22Rv1 (cell line): ENCODE data around the gene TRPV3.

ENCODE experiments used
- H3K27ac ChIP-seq: fragments of 450-650 bp; 2 replicates; pipeline ENCODE4 v1.5.1; 2017
- ZFX ChIP-seq: fragments of 450-650 bp; IDR thresholded peaks from 2 replicates; pipeline ENCODE4 v1.6.1; 2017; ENCODE audit warnings: antibody characterized with exemption, borderline replicate concordance
- TF ChIP-seq, protein P1 (sequence below): fragments of 450-650 bp; IDR thresholded peaks from 2 replicates; pipeline ENCODE4 v1.5.1; 2017; ENCODE audit warnings: mild to moderate bottlenecking

The TRPV3 gene

GRCh38 chr17:3505008-3505407 is 52.6 kb downstream of the TRPV3 start:
- no peak for TF ChIP-seq ZFX
- TF ChIP-seq, protein P1, sequence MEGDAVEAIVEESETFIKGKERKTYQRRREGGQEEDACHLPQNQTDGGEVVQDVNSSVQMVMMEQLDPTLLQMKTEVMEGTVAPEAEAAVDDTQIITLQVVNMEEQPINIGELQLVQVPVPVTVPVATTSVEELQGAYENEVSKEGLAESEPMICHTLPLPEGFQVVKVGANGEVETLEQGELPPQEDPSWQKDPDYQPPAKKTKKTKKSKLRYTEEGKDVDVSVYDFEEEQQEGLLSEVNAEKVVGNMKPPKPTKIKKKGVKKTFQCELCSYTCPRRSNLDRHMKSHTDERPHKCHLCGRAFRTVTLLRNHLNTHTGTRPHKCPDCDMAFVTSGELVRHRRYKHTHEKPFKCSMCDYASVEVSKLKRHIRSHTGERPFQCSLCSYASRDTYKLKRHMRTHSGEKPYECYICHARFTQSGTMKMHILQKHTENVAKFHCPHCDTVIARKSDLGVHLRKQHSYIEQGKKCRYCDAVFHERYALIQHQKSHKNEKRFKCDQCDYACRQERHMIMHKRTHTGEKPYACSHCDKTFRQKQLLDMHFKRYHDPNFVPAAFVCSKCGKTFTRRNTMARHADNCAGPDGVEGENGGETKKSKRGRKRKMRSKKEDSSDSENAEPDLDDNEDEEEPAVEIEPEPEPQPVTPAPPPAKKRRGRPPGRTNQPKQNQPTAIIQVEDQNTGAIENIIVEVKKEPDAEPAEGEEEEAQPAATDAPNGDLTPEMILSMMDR, result no peak
- H3K27ac ChIP-seq, result no peak overlapping the region

DNA sequence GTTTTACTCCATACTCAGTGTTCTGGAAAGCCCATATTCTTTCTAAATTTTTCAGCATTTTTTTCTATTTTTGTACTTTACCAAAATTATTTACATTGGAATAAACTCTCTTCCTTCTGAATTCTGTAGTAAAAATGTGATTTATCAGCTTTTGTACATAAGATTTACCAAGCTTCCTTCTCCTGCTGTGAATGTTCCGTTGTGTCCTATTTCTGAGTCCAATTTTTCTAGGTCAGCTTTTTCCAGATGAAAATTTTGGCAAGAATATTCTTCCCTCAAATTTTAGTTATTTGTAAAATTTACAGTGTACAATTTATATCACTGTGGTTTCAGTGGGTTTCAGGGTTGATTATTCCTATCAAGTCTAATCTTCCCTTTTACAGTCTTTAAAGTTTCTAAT is 54.3 kb downstream of the TRPV3 start:
- H3K27ac ChIP-seq, result no peak overlapping the region
- TF ChIP-seq, protein P1, result no peak
- TF ChIP-seq ZFX, result no peak

DNA sequence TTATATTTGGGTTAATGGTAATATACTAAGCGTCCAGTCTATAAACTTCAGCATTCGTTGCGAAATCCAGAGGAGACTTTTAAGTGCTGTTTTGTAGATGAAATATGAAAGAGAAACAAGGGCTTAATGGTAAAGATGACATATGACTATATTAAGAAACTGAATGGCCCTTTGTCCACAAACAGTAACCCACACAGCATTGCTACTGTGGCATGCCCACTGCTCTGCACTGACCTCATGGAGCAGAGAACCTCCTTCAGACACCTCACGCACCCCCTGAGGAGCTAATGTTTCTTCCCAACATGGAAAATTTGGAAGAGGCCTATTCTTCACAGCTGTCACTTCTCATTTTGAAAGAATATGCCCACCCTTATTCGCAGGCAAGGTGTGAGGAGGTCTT is 55.1 kb downstream of the TRPV3 start:
- TF ChIP-seq ZFX, result no peak
- TF ChIP-seq, protein P1, result no peak

GRCh38 chr17:3501344-3501743 is 56.3 kb downstream of the TRPV3 start:
- H3K27ac ChIP-seq, result no peak overlapping the region
- TF ChIP-seq, protein P1, result no peak
- no peak for TF ChIP-seq ZFX

More for the DNA sequence above, 55.1 kb downstream of the TRPV3 start:
- no peak overlapping the region for H3K27ac ChIP-seq

- no peak overlapping the region for H3K27ac ChIP-seq
- TF ChIP-seq, protein P1, result no peak
- no peak for TF ChIP-seq ZFX
Observed at GRCh38 chr17:3497101-3497500, 60.5 kb downstream of the TRPV3 start.

DNA sequence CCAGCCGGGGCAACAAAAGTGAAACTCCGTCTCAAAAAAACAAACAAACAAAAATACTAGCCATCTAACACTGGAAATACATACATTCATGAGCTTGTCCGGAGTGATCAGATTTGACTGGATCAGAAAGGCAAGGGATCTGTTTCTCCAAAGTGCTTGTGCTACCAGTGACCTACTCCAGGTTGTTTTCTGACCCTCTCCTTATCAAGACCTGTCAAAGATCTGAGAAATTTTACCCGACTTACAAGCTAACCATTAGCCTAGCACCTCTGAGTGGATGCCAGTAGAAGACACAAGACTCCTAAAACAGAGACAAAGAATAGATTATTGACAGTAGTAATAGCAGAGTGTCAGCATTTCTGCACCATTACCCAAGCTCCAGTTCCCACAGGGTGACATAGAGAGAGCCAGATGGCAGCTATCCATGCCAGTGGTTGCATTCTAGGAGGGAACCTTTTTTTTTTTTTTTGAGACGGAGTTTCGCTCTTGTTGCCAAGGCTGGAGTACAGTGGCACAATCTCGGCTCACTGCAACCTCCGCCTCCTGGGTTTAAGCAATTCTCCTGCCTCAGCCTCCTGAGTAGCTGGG is 72.0 kb downstream of the TRPV3 start:
- H3K27ac ChIP-seq, result no peak overlapping the region
- no peak for TF ChIP-seq ZFX
- TF ChIP-seq, protein P1, result no peak

GRCh38 chr17:3482852-3483251 is 74.8 kb downstream of the TRPV3 start:
- TF ChIP-seq, protein P1, result no peak
- TF ChIP-seq ZFX, result no peak
- H3K27ac ChIP-seq, result no peak overlapping the region
